ENCODE data around the gene AMN. TPM values are rescaled to one million over a fixed set of nuclear protein-coding genes. Genes with fewer than 3 reads are reported as not detected.

The AMN gene
- 58.0 TPM for total RNA-seq
- 121 TPM for polyA plus RNA-seq (ENCODE audit: insufficient read depth, low read depth, low replicate concordance)
- long read RNA-seq, donor 1, transcript AMN-201 (12 exons, 1,907 nt) = major isoform, 17 of 17 reads
- long read RNA-seq, donor 1, partial matches to known transcripts = 0 of 17 reads
- long read RNA-seq, donor 1, other reads (novel, unspliced or antisense) = 0 of 17 reads
- long read RNA-seq, donor 2, transcript AMN-201 (12 exons, 1,907 nt) = major isoform, 23 of 24 reads
- long read RNA-seq, donor 2, partial matches to known transcripts = 0 of 24 reads
- long read RNA-seq, donor 2, other reads (novel, unspliced or antisense) = 0 of 24 reads
- long read RNA-seq, donor 3, transcript AMN-201 (12 exons, 1,907 nt) = major isoform, 29 of 31 reads
- long read RNA-seq, donor 3, partial matches to known transcripts = 0 of 31 reads
- long read RNA-seq, donor 3, other reads (novel, unspliced or antisense) = 0 of 31 reads
- long read RNA-seq, donor 4, transcript AMN-201 (12 exons, 1,907 nt) = major isoform, 25 of 27 reads
- long read RNA-seq, donor 4, partial matches to known transcripts = 0 of 27 reads
- long read RNA-seq, donor 4, other reads (novel, unspliced or antisense) = 0 of 27 reads
- long read RNA-seq, donor 5 = 0 reads
- long read RNA-seq, donor 6, transcript AMN-201 (12 exons, 1,907 nt) = major isoform, 63 of 90 reads
- long read RNA-seq, donor 6, partial matches to known transcripts = 17 of 90 reads
- long read RNA-seq, donor 6, other reads (novel, unspliced or antisense) = 5 of 90 reads
- long read RNA-seq, donor 7, transcript AMN-201 (12 exons, 1,907 nt) = major isoform, 59 of 133 reads
- long read RNA-seq, donor 7, partial matches to known transcripts = 55 of 133 reads
- long read RNA-seq, donor 7, other reads (novel, unspliced or antisense) = 15 of 133 reads
- long read RNA-seq, donor 8, transcript AMN-201 (12 exons, 1,907 nt) = major isoform, 13 of 13 reads
- long read RNA-seq, donor 8, partial matches to known transcripts = 0 of 13 reads
- long read RNA-seq, donor 8, other reads (novel, unspliced or antisense) = 0 of 13 reads
- long read RNA-seq, donor 9, transcript AMN-201 (12 exons, 1,907 nt) = major isoform, 12 of 13 reads
- long read RNA-seq, donor 9, partial matches to known transcripts = 0 of 13 reads
- long read RNA-seq, donor 9, other reads (novel, unspliced or antisense) = 0 of 13 reads
- long read RNA-seq, donor 10, transcript AMN-201 (12 exons, 1,907 nt) = major isoform, 13 of 15 reads
- long read RNA-seq, donor 10, partial matches to known transcripts = 0 of 15 reads
- long read RNA-seq, donor 10, other reads (novel, unspliced or antisense) = 0 of 15 reads

DNA sequence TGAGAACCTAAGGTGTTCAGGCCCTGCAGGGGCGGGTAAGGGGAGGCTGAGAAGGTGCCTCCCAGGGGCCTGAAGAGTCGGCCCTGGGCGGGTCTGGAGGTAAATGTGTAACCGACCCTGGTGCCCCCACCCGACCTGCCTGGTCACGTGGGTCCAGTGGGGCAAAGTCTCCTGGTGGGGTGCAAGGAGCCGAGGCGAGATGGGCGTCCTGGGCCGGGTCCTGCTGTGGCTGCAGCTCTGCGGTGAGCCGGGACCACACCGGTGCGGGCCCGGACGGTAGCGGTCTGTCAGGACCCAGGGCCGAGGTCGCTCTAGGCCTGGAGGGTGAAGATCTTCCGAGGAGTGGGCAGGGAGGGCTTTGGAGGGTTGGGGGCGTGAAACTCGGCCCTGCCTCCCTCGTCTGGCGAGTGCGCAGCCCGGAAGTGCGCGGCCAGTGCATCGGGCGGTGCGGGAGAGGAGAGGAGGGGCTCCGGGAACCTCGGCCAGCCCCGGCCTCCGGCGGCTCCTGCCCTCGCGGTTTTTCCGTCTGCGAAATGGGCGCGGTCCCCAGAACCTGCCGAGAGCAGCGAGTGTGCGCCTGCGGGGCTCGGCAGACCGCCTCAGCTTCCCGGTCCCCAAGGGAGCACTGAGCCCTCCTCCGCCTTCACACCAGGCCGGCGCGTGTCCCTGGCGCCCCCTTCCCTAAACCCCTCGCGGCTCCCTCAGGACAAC is at the start of gene AMN:
Gene AMN (plus strand): TSS at position 174 of the 711 bp plus-strand sequence. CDS start 26 bp downstream, at position 200.
- H3K9me3 ChIP-seq (ENCODE audit: control insufficient read depth in 2 of 3, insufficient read depth in 1 of 3, low read length in 3 of 3) = no peaks in the 10 kb centered on the region
- TF ChIP-seq, protein P1, sequence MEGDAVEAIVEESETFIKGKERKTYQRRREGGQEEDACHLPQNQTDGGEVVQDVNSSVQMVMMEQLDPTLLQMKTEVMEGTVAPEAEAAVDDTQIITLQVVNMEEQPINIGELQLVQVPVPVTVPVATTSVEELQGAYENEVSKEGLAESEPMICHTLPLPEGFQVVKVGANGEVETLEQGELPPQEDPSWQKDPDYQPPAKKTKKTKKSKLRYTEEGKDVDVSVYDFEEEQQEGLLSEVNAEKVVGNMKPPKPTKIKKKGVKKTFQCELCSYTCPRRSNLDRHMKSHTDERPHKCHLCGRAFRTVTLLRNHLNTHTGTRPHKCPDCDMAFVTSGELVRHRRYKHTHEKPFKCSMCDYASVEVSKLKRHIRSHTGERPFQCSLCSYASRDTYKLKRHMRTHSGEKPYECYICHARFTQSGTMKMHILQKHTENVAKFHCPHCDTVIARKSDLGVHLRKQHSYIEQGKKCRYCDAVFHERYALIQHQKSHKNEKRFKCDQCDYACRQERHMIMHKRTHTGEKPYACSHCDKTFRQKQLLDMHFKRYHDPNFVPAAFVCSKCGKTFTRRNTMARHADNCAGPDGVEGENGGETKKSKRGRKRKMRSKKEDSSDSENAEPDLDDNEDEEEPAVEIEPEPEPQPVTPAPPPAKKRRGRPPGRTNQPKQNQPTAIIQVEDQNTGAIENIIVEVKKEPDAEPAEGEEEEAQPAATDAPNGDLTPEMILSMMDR (IDR thresholded peaks at IDR 0.05; ENCODE audit: borderline replicate concordance, extremely low read depth, insufficient read depth) = no peak
- H3K36me3 ChIP-seq (ENCODE audit: control insufficient read depth in 2 of 3, insufficient read depth in 3 of 3, low read length in 3 of 3) = no peaks in the 10 kb centered on the region
- FAIRE-seq (no peak), DNase-seq (peak; percentile 43 to 78 (median 73))
- H3K4me3 ChIP-seq (ENCODE audit: low read length in 3 of 3) = peak within 1 kb of the TSS; percentile 26 to 67 (median 58)
- H3K9ac ChIP-seq (ENCODE audit: low read length in 3 of 3) = peak within 1 kb of the TSS in 1 of 3 donors; percentile 26
- H3K27me3 ChIP-seq (ENCODE audit: control insufficient read depth, insufficient read depth, low read length) = peaks cover 20% of the 10 kb centered on the region
- peaks cover 0 to 9% (median 0%) of the 10 kb centered on the region in 3 donors for H3K4me1 ChIP-seq (ENCODE audit: control insufficient read depth in 2 of 3, insufficient read depth in 2 of 3, low read depth in 1 of 3, low read length in 3 of 3)
- intact Hi-C loops (cut with DNase I) = no loop called here
- H3K27ac ChIP-seq (ENCODE audit: low read depth in 2 of 2, low read length in 2 of 2) = peak within 1 kb of the TSS in 1 of 2 donors; percentile 55

DNA sequence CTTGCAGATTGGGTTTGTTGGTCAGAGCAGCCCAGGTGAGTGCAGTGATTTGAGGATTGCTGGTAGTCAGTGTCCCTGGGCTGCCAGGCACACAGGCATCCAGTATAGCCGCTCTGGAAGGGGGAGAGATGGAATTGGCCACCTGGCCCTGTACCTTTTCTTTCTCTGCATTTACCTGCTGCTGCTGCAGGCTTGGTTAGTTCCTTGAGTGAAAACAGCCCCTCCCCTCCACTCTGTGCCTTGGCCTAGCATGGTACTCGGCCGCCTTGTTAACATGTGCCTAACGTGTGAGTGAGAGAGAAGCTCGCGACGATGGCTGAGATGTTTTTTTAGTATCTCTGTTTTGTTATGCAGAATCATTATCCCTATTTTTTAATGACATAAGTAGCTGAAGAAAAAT is 49.3 kb upstream of the AMN start:
- Histone ChIP-seq H3K9me3 (ENCODE audit: control insufficient read depth in 2 of 3, insufficient read depth in 1 of 3, low read length in 3 of 3) (no peaks in the 10 kb centered on the region), H3K27me3 (ENCODE audit: control insufficient read depth, insufficient read depth, low read length) (no peaks in the 10 kb centered on the region), H3K9ac (ENCODE audit: low read length in 3 of 3) (no peak overlapping the region), H3K4me1 (ENCODE audit: control insufficient read depth in 2 of 3, insufficient read depth in 2 of 3, low read depth in 1 of 3, low read length in 3 of 3) (peaks cover 0 to 8% (median 7%) of the 10 kb centered on the region in 3 donors), H3K36me3 (ENCODE audit: control insufficient read depth in 2 of 3, insufficient read depth in 3 of 3, low read length in 3 of 3) (peaks cover 2 to 24% (median 9%) of the 10 kb centered on the region in 3 donors), H3K4me3 (ENCODE audit: low read length in 3 of 3) (no peak overlapping the region), H3K27ac (ENCODE audit: low read depth in 2 of 2, low read length in 2 of 2) (no peak overlapping the region)
- TF ChIP-seq, protein P1 (IDR thresholded peaks at IDR 0.05; ENCODE audit: borderline replicate concordance, extremely low read depth, insufficient read depth) = no peak
- intact Hi-C loops (cut with DNase I) = no loop called here
- DNase-seq = no peak
- no peak for FAIRE-seq

DNA sequence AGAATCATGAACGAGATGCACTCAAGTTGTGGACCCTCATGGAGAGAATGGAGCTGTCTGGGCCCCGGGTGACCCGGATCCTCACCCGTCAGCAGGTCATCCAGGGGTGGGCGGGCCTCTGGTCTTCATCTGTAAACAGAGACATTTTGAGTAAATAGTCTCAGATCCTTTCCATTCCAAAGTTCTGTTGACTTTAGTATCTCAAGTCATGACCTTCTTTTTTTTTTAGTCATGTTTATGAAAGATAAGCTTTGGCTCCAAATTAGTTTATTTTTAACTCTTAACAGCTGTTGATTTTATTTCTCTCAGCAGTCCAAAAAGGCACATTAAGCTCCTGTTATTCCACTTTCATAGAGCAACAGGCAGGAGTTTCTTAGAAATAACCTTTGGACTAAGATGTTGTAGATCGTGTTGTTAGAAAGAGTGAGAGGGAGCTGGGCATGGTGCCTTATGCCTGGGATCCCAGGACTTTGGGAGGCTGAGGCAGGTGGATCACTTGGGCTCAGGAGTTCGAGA is 48.9 kb upstream of the AMN start:
- peak overlapping the region in 1 of 2 donors; percentile 43 for H3K27ac ChIP-seq (ENCODE audit: low read depth in 2 of 2, low read length in 2 of 2)
- no peaks in the 10 kb centered on the region for H3K27me3 ChIP-seq (ENCODE audit: control insufficient read depth, insufficient read depth, low read length)
- H3K4me1 ChIP-seq (ENCODE audit: control insufficient read depth in 2 of 3, insufficient read depth in 2 of 3, low read depth in 1 of 3, low read length in 3 of 3) = peaks cover 0 to 8% (median 7%) of the 10 kb centered on the region in 3 donors
- no peak overlapping the region for H3K9ac ChIP-seq (ENCODE audit: low read length in 3 of 3)
- no peak overlapping the region for H3K4me3 ChIP-seq (ENCODE audit: low read length in 3 of 3)
- no peaks in the 10 kb centered on the region for H3K9me3 ChIP-seq (ENCODE audit: control insufficient read depth in 2 of 3, insufficient read depth in 1 of 3, low read length in 3 of 3)
- no peak for FAIRE-seq
- H3K36me3 ChIP-seq (ENCODE audit: control insufficient read depth in 2 of 3, insufficient read depth in 3 of 3, low read length in 3 of 3) = peaks cover 2 to 24% (median 9%) of the 10 kb centered on the region in 3 donors
- TF ChIP-seq, protein P1 (IDR thresholded peaks at IDR 0.05; ENCODE audit: borderline replicate concordance, extremely low read depth, insufficient read depth) = no peak
- no peak for DNase-seq
- intact Hi-C loops (cut with DNase I) = no loop called here

Data from kidney (tissue), 22 donors.